Body of pancreas (tissue), 4 donors: ENCODE results near the gene NFIC. TPM values are rescaled to one million over a fixed set of nuclear protein-coding genes. Genes with fewer than 3 reads are reported as not detected.

Source experiments
- ATAC-seq: fragments of 150-250 bp; one replicate; pipeline ENCODE4 v1.9.1; 2016
- DNase-seq, 4 donors: peaks; one replicate each; pipeline ENCODE4 v3.0.0-alpha.2; 2019
- H3K27ac ChIP-seq, 4 donors: fragments of 200-600 bp; sonication (generic); 1 replicate in 3 of 4; 2 replicates in 1 of 4; pipeline versions ENCODE4 v1.5.1 to v1.6.1; 2016 to 2019; ENCODE audit warnings: mild to moderate bottlenecking in 1 of 4, mixed read lengths in 1 of 4, moderate library complexity in 1 of 4
- H3K27me3 ChIP-seq, 2 donors: fragments of 200-600 bp; sonication (generic); one replicate each; pipeline ENCODE4 v1.6.0; 2016; ENCODE audit warnings: mild to moderate bottlenecking in 1 of 2
- H3K36me3 ChIP-seq, 2 donors: fragments of 200-600 bp; sonication (generic); replicated peaks in 1 of 2; 2 replicates each; pipeline ENCODE4 v1.5.1; 2016; ENCODE audit warnings: low read depth in 2 of 2; ENCODE audit not compliant: insufficient read depth in 1 of 2
- H3K4me1 ChIP-seq: fragments of 200-600 bp; sonication (generic); one replicate; pipeline ENCODE4 v1.6.0; 2016
- H3K4me3 ChIP-seq, 2 donors: fragments of 200-600 bp; sonication (generic); 1 replicate in 1 of 2; 2 replicates in 1 of 2; pipeline ENCODE4 v1.5.1; 2016 to 2019
- H3K9me3 ChIP-seq, 3 donors: fragments of 200-600 bp; sonication (generic); 1 replicate in 2 of 3; 2 replicates in 1 of 3; pipeline ENCODE4 v1.5.1; 2016
- CTCF ChIP-seq, 7 experiments: fragments of 450-650 bp in 4 of 7; fragments of 200-600 bp in 3 of 7; sonication (generic) in 3 of 7; IDR thresholded peaks; one replicate each; pipeline ENCODE4 v1.5.1; 2016 to 2019; ENCODE audit warnings: antibody characterized with exemption in 7 of 7
- POLR2A ChIP-seq, 3 donors: fragments of 450-650 bp; IDR thresholded peaks; one replicate each; pipeline ENCODE4 v1.6.1; 2016; ENCODE audit warnings: antibody characterized with exemption in 3 of 3, mild to moderate bottlenecking in 2 of 3
- WGBS, 2 donors: methylation state at CpG; one replicate each; pipeline ENCODE4 v1.1.5; 2017; 5-methylcytosine and 5-hydroxymethylcytosine counted together
- intact Hi-C: fragments of 100-400 bp; cut with DNase I; formaldehyde crosslinking; loops from one replicate; pipeline ENCODE4 v1.15.1; 2023
- total RNA-seq, 2 donors: library from RNA; depleted of rRNA; stranded (reverse); fragments of >200 nt; gene quantifications; one replicate each; pipeline ENCODE4 v1.1.0, GENCODE V29; 2016

The NFIC gene
- total RNA-seq, 2 donors from 2014 or later, result 178 to 186 TPM

- TF ChIP-seq POLR2A (IDR thresholded peaks at IDR 0.05), result no peak
- no peak for TF ChIP-seq CTCF (IDR thresholded peaks at IDR 0.05)
- 56 to 61% methylated on average over 5 to 6 of the region's 6 CpGs for WGBS, 2 donors
- Histone ChIP-seq H3K9me3 (no peaks in the 10 kb centered on the region), H3K4me3 (no peak overlapping the region), H3K27ac (peak overlapping the region; percentile 98 to 100 (median 100)), H3K27me3 (no peaks in the 10 kb centered on the region), H3K36me3 (peaks cover 0 to 2% of the 10 kb centered on the region in 2 donors), H3K4me1 (peaks cover 97% of the 10 kb centered on the region)
- no peak for ATAC-seq
- intact Hi-C loops, result no loop called here
- DNase-seq, result no peak
These were observed 38.9 kb downstream of the NFIC start for GRCh38 chr19:3405261-3405653.

- ATAC-seq (no peak), DNase-seq (no peak)
- H3K27me3 ChIP-seq, result no peaks in the 10 kb centered on the region
- no peak for TF ChIP-seq CTCF (IDR thresholded peaks at IDR 0.05)
- TF ChIP-seq POLR2A (IDR thresholded peaks at IDR 0.05), result no peak
- WGBS, 2 donors, result 73 to 78% methylated on average over 14 to 15 of the region's 15 CpGs
- H3K36me3 ChIP-seq, result peaks cover 0 to 2% of the 10 kb centered on the region in 2 donors
- peak overlapping the region in 3 of 4 donors; percentile 38 to 100 (median 100) for H3K27ac ChIP-seq
- H3K9me3 ChIP-seq, result no peaks in the 10 kb centered on the region
- intact Hi-C loops, result no loop called here
- H3K4me1 ChIP-seq, result peaks cover 99% of the 10 kb centered on the region
- no peak overlapping the region for H3K4me3 ChIP-seq
These were observed 40.3 kb downstream of the NFIC start for GRCh38 chr19:3406571-3407111.

GRCh38 chr19:3407556-3408516 is 41.5 kb downstream of the NFIC start:
- H3K27ac ChIP-seq, result peak overlapping the region; percentile 50 to 89 (median 80)
- WGBS, 2 donors, result 16 to 35% methylated on average over 19 to 23 of the region's 27 CpGs
- H3K36me3 ChIP-seq, result peaks cover 0 to 2% of the 10 kb centered on the region in 2 donors
- H3K4me1 ChIP-seq, result peaks cover 99% of the 10 kb centered on the region
- H3K9me3 ChIP-seq, result no peaks in the 10 kb centered on the region
- no peak overlapping the region for H3K4me3 ChIP-seq
- no peaks in the 10 kb centered on the region for H3K27me3 ChIP-seq
- intact Hi-C loops, result no loop called here
- DNase-seq (peak; percentile 62 to 74 (median 71)), ATAC-seq (no peak)
- peak in 2 of 3 donors; percentile 39 to 44 for TF ChIP-seq POLR2A (IDR thresholded peaks at IDR 0.05)
- TF ChIP-seq CTCF (IDR thresholded peaks at IDR 0.05), result no peak

GRCh38 chr19:3408996-3409345 is 42.6 kb downstream of the NFIC start:
- H3K4me1 ChIP-seq, result peaks cover 88% of the 10 kb centered on the region
- 77 to 80% methylated on average over 11 of the region's 11 CpGs for WGBS, 2 donors
- peak overlapping the region; percentile 35 to 89 (median 80) for H3K27ac ChIP-seq
- no peaks in the 10 kb centered on the region for H3K9me3 ChIP-seq
- no peak overlapping the region for H3K4me3 ChIP-seq
- no peak for TF ChIP-seq POLR2A (IDR thresholded peaks at IDR 0.05)
- TF ChIP-seq CTCF (IDR thresholded peaks at IDR 0.05), result no peak
- DNase-seq (no peak), ATAC-seq (no peak)
- H3K36me3 ChIP-seq, result peaks cover 0 to 2% of the 10 kb centered on the region in 2 donors
- H3K27me3 ChIP-seq, result no peaks in the 10 kb centered on the region
- intact Hi-C loops, result no loop called here
